Measurements from ENCODE around the gene ALDH1L1. TPM values are rescaled to one million over a fixed set of nuclear protein-coding genes. Genes with fewer than 3 reads are reported as not detected.

ALDH1L1 gene
- total RNA-seq, 1 donor from 2014 or later, result not detected

DNA sequence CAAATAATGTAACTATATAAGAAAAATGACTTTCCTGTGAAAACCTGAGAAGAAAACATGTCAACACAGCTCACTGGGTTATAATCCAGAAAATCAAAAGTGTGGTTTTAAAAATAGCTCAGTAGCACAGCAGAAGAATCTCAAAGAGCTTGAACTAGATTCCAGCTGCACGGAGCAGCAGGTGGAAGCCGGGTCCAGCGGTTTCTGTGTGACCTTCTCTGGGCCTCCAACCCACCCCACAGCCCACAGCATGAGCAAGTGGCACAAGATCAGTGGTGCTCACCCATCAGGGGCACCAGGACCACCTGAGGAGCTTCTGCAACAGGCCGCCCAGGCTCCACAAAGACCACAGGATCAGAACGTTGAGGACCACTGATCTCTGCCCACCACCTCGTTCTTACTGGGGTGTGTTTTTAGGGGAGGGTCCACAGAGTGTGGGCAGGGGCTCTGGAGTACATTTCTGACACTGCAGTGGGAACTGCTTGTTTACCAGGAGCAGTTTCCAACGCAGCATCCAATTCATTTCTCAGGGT is 119.7 kb downstream of the ALDH1L1 start:
- Mint-ChIP-seq H3K27me3 (ENCODE audit: insufficient read depth) (no peaks in the 10 kb centered on the region), H3K9me3 (no peaks in the 10 kb centered on the region), H3K4me3 (no peak overlapping the region), H3K4me1 (ENCODE audit: low read depth) (no peaks in the 10 kb centered on the region), H3K27ac (no peak overlapping the region), H3K36me3 (ENCODE audit: low read depth) (no peaks in the 10 kb centered on the region)
- DNase-seq (ENCODE audit: low spot score), result no peak
- intact Hi-C loops (cut with micrococcal nuclease), result no loop called here

DNA sequence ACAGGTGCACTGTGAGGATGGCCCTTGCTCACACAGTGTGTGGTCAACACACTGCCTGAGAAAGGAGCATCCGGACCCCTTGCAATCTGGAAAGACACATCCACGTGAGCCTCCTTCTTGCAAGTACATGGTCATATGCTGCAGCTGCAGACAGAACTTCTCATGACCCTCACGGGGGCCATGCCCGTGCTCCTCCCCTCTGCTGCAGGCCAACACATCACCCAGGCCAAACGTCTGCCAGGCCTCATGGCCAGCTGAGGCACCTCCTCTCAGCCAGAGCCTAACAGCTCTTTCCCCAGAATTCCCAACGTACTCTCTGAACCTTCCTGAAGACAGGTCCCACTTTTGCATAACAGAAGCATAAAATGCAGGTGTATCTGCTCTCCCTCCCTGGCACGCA is 121.7 kb downstream of the ALDH1L1 start:
- DNase-seq (ENCODE audit: low spot score), result no peak
- Mint-ChIP-seq H3K36me3 (ENCODE audit: low read depth) (no peaks in the 10 kb centered on the region), H3K4me1 (ENCODE audit: low read depth) (no peaks in the 10 kb centered on the region), H3K27me3 (ENCODE audit: insufficient read depth) (no peaks in the 10 kb centered on the region), H3K27ac (no peak overlapping the region), H3K4me3 (no peak overlapping the region), H3K9me3 (no peaks in the 10 kb centered on the region)
- intact Hi-C loops (cut with micrococcal nuclease), result no loop called here

DNA sequence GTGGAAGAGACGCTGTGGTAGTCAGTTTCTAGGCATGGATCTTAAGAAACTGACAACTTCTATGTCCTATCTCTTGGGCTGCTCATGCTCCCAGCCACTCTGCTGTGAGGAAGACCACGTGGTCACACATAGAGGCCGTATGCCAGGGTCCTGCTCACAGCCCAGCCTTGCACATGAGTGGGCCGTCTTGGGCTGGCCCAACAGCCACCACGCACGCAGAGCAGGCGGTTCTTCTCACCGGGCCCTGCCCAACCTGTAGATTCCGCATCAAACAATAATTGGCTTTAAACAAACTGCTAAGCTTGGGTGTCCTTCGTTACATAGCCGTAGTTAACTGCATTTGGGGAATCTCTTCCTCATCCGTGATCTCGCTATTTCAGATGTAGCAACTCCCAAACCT is 122.5 kb downstream of the ALDH1L1 start:
- H3K4me3 Mint-ChIP-seq, result no peak overlapping the region
- no peak for DNase-seq (ENCODE audit: low spot score)
- H3K27me3 Mint-ChIP-seq (ENCODE audit: insufficient read depth), result no peaks in the 10 kb centered on the region
- H3K27ac Mint-ChIP-seq, result no peak overlapping the region
- H3K9me3 Mint-ChIP-seq, result no peaks in the 10 kb centered on the region
- H3K4me1 Mint-ChIP-seq (ENCODE audit: low read depth), result peaks cover 2% of the 10 kb centered on the region
- intact Hi-C loops (cut with micrococcal nuclease), result no loop called here
- H3K36me3 Mint-ChIP-seq (ENCODE audit: low read depth), result no peaks in the 10 kb centered on the region

DNA sequence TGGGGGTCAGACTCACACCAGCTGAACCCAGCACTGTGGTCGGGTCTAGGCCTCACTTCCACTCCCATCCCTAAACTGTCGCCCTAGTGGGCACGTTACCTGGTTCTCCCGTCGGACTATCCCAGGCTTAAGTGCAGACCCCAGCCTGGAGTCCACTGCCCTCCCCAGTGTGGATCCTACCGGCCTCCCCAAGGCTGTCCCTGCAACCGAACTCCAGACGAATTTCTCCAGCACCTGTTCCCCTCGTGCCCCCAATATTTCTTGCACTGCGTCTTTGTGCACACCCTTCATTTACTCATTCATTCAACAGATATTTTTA is 122.9 kb downstream of the ALDH1L1 start:
- Mint-ChIP-seq H3K9me3 (no peaks in the 10 kb centered on the region), H3K36me3 (ENCODE audit: low read depth) (no peaks in the 10 kb centered on the region), H3K27ac (no peak overlapping the region), H3K4me3 (no peak overlapping the region), H3K27me3 (ENCODE audit: insufficient read depth) (no peaks in the 10 kb centered on the region), H3K4me1 (ENCODE audit: low read depth) (peaks cover 7% of the 10 kb centered on the region)
- no peak for DNase-seq (ENCODE audit: low spot score)
- intact Hi-C loops (cut with micrococcal nuclease), result no loop called here

DNA sequence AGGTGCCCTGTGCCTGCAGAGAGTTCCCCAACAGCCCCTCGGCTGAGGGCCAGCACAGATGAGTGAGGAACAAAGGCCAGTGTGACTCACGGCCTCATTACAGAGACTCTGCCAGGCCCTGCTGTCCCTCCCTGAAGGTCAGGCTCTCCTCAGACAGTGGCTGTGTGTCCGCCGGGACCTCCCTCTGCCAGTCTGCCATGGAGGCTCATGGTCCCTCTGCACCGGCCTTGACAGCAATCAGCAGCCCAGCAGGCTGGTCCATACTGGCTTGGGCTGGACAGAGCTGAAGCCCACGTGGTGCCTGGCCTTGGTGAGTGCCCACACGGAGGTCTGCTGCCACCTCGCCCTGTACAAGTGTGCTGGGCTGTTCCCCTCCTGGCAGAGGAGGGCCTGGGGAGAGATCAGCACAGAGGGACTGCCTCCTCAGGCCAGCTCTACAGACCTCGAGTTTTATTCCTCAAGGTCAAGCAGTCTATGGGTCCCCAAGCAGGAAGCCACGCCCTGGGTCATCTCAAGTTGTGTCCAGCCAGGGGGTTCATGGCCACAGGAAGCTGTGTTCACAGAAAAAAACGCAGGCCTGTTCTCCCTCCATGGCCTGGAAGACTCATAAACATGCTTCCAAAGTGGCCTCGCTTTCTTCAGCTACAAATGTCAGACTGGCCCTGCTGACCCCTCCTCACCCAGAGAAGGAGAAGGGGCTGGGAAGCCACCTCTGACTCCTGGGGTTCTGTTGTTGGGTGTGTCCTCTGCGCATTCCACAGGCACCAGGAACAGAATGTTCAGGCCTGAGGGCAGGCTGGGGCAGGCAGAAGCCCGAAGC is 123.5 kb downstream of the ALDH1L1 start:
- H3K27me3 Mint-ChIP-seq (ENCODE audit: insufficient read depth), result no peaks in the 10 kb centered on the region
- H3K9me3 Mint-ChIP-seq, result no peaks in the 10 kb centered on the region
- H3K4me3 Mint-ChIP-seq, result no peak overlapping the region
- H3K4me1 Mint-ChIP-seq (ENCODE audit: low read depth), result peaks cover 12% of the 10 kb centered on the region
- no peak overlapping the region for H3K27ac Mint-ChIP-seq
- H3K36me3 Mint-ChIP-seq (ENCODE audit: low read depth), result no peaks in the 10 kb centered on the region
- no peak for DNase-seq (ENCODE audit: low spot score)
- intact Hi-C loops (cut with micrococcal nuclease), result no loop called here

DNA sequence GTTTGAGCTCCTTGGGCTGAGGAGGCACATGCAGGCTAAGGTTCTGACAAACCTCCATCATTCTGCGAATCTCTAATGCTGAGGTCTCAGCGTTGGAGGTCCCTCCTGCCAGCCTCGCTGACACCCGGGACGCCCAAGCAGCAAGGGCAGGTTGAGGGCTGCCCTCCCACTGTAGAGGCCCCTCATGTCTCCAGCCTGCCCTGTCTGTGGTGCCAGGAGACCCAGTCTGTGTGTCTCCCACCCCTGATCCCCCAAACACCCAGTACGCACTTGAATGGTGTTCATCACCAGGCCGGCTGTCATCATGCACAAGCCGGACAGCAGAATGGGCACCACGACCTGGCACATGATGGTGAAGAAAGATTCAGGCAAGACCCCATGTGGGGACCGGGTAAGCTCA is 124.3 kb downstream of the ALDH1L1 start:
- no peak overlapping the region for H3K4me3 Mint-ChIP-seq
- H3K4me1 Mint-ChIP-seq (ENCODE audit: low read depth), result peaks cover 12% of the 10 kb centered on the region

DNA sequence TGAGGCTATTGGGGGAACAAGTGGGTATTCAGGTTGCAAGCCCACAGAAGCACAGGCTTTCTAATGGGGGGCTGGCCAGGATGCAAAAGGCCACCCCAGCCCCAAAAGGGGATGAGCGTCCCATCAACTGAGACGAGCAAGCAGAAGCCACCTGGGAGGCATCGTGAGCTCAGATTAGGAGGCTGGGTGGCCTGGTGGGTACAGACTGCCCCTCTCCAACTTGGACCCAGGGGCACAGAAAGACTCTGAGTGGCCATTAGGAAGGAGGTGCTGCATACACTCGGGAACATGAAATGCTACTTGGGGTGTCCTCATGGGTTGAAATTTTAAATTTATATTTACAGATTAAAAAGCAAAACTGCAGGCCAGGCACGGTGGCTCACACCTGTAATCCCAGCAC is 125.5 kb downstream of the ALDH1L1 start:
- Mint-ChIP-seq H3K4me1 (ENCODE audit: low read depth) (peaks cover 12% of the 10 kb centered on the region), H3K36me3 (ENCODE audit: low read depth) (no peaks in the 10 kb centered on the region), H3K4me3 (no peak overlapping the region), H3K27ac (no peak overlapping the region), H3K9me3 (no peaks in the 10 kb centered on the region), H3K27me3 (ENCODE audit: insufficient read depth) (no peaks in the 10 kb centered on the region)
- intact Hi-C loops (cut with micrococcal nuclease), result no loop called here
- no peak for DNase-seq (ENCODE audit: low spot score)

More for the DNA sequence above, 124.3 kb downstream of the ALDH1L1 start:
- no peaks in the 10 kb centered on the region for H3K36me3 Mint-ChIP-seq (ENCODE audit: low read depth)
- H3K27me3 Mint-ChIP-seq (ENCODE audit: insufficient read depth), result no peaks in the 10 kb centered on the region
- intact Hi-C loops (cut with micrococcal nuclease), result no loop called here
- H3K9me3 Mint-ChIP-seq, result no peaks in the 10 kb centered on the region
- no peak overlapping the region for H3K27ac Mint-ChIP-seq
- no peak for DNase-seq (ENCODE audit: low spot score)

DNA sequence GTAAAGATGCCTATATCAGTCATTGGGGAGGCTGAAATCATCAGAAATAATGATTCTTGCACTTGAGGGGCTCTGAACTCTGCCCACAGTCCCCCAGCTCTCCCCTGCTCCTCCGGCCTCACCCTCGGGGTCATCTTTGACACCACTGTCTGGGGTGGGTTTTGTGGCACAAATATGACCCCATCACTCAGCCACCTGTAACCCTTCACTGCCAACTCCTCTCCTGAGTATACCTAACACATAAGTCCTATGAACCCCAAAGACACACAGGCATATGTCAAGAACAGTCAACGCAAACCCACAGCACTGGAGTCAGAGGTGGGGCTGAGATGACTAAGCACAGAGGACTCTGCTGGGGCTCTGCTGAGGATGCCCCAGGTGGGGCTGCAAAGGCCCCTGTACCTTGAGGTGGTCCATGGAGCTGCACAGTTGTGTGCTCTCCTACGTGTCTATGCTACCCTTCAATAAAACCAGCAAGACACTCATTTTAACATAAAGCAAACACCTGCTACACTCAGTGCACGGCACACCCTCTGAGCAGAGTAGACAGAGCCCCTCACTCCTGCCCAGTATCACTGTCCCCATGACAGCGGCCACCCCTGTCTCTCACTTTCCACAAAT is 126.3 kb downstream of the ALDH1L1 start:
- no peak overlapping the region for H3K27ac Mint-ChIP-seq
- H3K36me3 Mint-ChIP-seq (ENCODE audit: low read depth), result no peaks in the 10 kb centered on the region
- no peak overlapping the region for H3K4me3 Mint-ChIP-seq
- H3K27me3 Mint-ChIP-seq (ENCODE audit: insufficient read depth), result no peaks in the 10 kb centered on the region
- intact Hi-C loops (cut with micrococcal nuclease), result no loop called here
- no peak for DNase-seq (ENCODE audit: low spot score)
- H3K9me3 Mint-ChIP-seq, result no peaks in the 10 kb centered on the region
- H3K4me1 Mint-ChIP-seq (ENCODE audit: low read depth), result peaks cover 12% of the 10 kb centered on the region

Other genes starting within 250 kb of the ALDH1L1 start
- not detected in 2 replicates for gene ROPN1B, start 211.4 kb downstream of the ALDH1L1 start, total RNA-seq
- gene SLC41A3, start 96.5 kb downstream of the ALDH1L1 start, total RNA-seq, result 17.3 and 23.4 TPM in 2 replicates
- gene KLF15, start 176.8 kb upstream of the ALDH1L1 start, total RNA-seq, result 0.08 and 0.22 TPM in 2 replicates
- not detected in 2 replicates for gene CFAP100, start 214.3 kb upstream of the ALDH1L1 start, total RNA-seq